Left lobe of liver (tissue), 2 donors: ENCODE measurements around the gene SIDT1. TPM values are rescaled to one million over a fixed set of nuclear protein-coding genes. Genes with fewer than 3 reads are reported as not detected.

ENCODE experiments used
- ATAC-seq: fragments of 200-7000 bp; cut with Tn5 transposase; one replicate; pipeline ENCODE4 v1.9.1; 2020; ENCODE audit warnings: mild to moderate bottlenecking, moderate library complexity
- DNase-seq: peaks from one replicate; pipeline ENCODE4 v3.0.0-alpha.2; 2020; ENCODE audit warnings: low spot score
- total RNA-seq: library from RNA; stranded (reverse); gene quantifications from one replicate; pipeline ENCODE4 v1.2.1, GENCODE V29; 2021
- donor health status: DM: no; HTN: no; CAD: no; lungs with moderate emphysema.
- donor health status: DM: no; HTN: yes; CAD: no.

SIDT1 gene
- total RNA-seq, 1 donor from 2014 or later = 0.55 TPM

DNA sequence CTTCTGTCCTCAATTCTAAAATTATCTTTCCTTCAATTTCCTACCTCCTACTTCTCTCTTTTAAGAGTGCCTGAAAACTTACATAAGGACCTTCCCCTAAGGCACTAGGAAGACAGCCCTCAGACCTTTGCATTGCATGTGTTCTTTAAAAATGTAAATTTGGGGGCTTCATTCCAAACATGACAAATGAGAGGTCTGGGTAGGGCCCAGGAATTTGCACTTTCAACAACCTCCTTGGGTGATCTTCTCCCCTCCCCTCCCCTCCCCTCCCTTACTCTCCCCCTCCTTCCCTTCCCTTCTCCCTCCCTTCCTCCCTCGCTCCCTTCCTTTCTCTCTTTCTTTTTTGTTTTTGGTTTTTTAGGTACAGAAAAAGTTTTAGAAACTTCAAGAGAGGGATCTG is 145.4 kb downstream of the SIDT1 start:
- DNase-seq = no peak
- no peak for ATAC-seq

DNA sequence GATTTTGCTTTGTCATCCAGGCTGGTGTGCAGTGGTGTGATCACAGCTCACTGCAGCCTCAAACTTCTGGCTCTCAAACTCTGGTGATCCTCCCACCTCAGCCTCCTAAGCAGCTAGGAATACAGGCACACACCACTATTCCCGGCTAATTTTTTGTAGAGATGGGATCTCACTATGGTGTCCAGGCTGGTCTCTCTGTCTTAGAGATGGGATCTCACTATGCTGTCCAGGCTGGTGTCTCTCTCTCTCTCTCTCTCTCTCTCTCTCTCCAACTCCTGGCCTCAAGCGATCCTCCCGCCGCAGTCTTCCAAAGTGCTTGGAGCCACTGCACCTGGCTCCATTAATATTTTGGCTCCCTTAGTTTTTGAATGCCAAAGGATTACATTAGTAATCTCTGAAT is 146.4 kb downstream of the SIDT1 start:
- ATAC-seq (no peak), DNase-seq (no peak)

Other genes starting within 250 kb of the SIDT1 start
- gene CFAP44, start 91.1 kb upstream of the SIDT1 start, total RNA-seq = 3.7 TPM
- 6.0 TPM for gene SPICE1, start 17.4 kb upstream of the SIDT1 start, total RNA-seq
- gene USF3, start 164.1 kb downstream of the SIDT1 start, total RNA-seq = 17.9 TPM
- 54.7 TPM for gene NAA50, start 213.7 kb downstream of the SIDT1 start, total RNA-seq
- gene ATP6V1A, start 214.5 kb downstream of the SIDT1 start, total RNA-seq = 48.8 TPM